Fibroblast of pulmonary artery (primary cell): ENCODE data around the gene SH3GL1.
A peak's percentile ranks its signal among the peaks of the same experiment; 100 is the strongest.

Experiments used
- DNase-seq: peaks from one replicate; pipeline ENCODE4 v3.0.0-alpha.2; 2010; ENCODE audit warnings: low read depth
- H3K4me3 ChIP-seq: replicated peaks from 2 replicates; pipeline ENCODE4 v1.5.1; 2011; ENCODE audit warnings: low read depth, mild to moderate bottlenecking, control low read depth, low read length, moderate library complexity
- CTCF ChIP-seq: IDR thresholded peaks from 2 replicates; pipeline ENCODE4 v1.5.1; 2011; ENCODE audit warnings: mild to moderate bottlenecking, control low read depth, low read length, inconsistent platforms; ENCODE audit errors: missing control alignments

SH3GL1 gene

GRCh38 chr19:4400135-4400936 lies at the start of gene SH3GL1:
SH3GL1 (minus strand) TSS chr19:4400547; CDS start chr19:4400368, 179 bp downstream.
- peak; percentile 83 for TF ChIP-seq CTCF
- peak; percentile 95 for DNase-seq
- peak within 1 kb of the TSS; percentile 89 for H3K4me3 ChIP-seq

- no peak for TF ChIP-seq CTCF
- H3K4me3 ChIP-seq, result no peak overlapping the region
- DNase-seq, result no peak
These were observed 49.3 kb upstream of the SH3GL1 start for GRCh38 chr19:4449639-4450028.

- DNase-seq, result no peak
- TF ChIP-seq CTCF, result no peak
- no peak overlapping the region for H3K4me3 ChIP-seq
These were observed 48.8 kb upstream of the SH3GL1 start for GRCh38 chr19:4449022-4449638.

GRCh38 chr19:4448147-4448985 lies 48.0 kb upstream of the SH3GL1 start:
- H3K4me3 ChIP-seq, result no peak overlapping the region
- DNase-seq, result no peak
- TF ChIP-seq CTCF, result no peak

GRCh38 chr19:4447327-4448146 lies 47.2 kb upstream of the SH3GL1 start:
- no peak for DNase-seq
- no peak for TF ChIP-seq CTCF
- H3K4me3 ChIP-seq, result no peak overlapping the region

- H3K4me3 ChIP-seq, result no peak overlapping the region
- DNase-seq, result no peak
- no peak for TF ChIP-seq CTCF
These were observed 46.4 kb upstream of the SH3GL1 start for GRCh38 chr19:4446704-4447200.
